ENCODE data around the gene MTHFD1L.

- no peak for TF ChIP-seq HNRNPH1 (optimal IDR thresholded peaks at IDR 0.05; ENCODE audit: low read depth, low read length)
- no peak for TF ChIP-seq MTF1 (CRISPR knock-in tag; IDR thresholded peaks at IDR 0.05; ENCODE audit: borderline replicate concordance)
Observed at GRCh38 chr6:151140767-151141166, 275.3 kb downstream of the MTHFD1L start.

Measured in K562 (cell line).